Activated T-cell treated with anti-CD3 and anti-CD28 coated beads for 48 hours (primary cell): ENCODE data around the gene ZNF362.
"Not testable (repeated sequence)": the region's sequence is repeated elsewhere in the genome, so short reads cannot be mapped to it uniquely, and the experiment has no call there.

Source experiments
- DNase-seq: peaks from one replicate; pipeline ENCODE4 v3.0.0-alpha.2; 2020; ENCODE audit warnings: low read depth

The ZNF362 gene

GRCh38 chr1:33287317-33287716 is 31.0 kb downstream of the ZNF362 start:
- DNase-seq, result no peak

- DNase-seq, result no peak
Measured at GRCh38 chr1:33288976-33289857, 32.9 kb downstream of the ZNF362 start.

- no peak for DNase-seq
Measured at GRCh38 chr1:33289858-33290154, 33.5 kb downstream of the ZNF362 start.

GRCh38 chr1:33290615-33291014 is 34.3 kb downstream of the ZNF362 start:
- not testable (repeated sequence) for DNase-seq

GRCh38 chr1:33292726-33293340 is 36.5 kb downstream of the ZNF362 start:
- DNase-seq, result no peak

GRCh38 chr1:33294071-33295010 is 38.0 kb downstream of the ZNF362 start:
- no peak for DNase-seq

GRCh38 chr1:33295023-33295422 is 38.7 kb downstream of the ZNF362 start:
- DNase-seq, result no peak

- peak; percentile 76 for DNase-seq
Measured at GRCh38 chr1:33295450-33296081, 39.3 kb downstream of the ZNF362 start.

GRCh38 chr1:33296082-33296458 is 39.8 kb downstream of the ZNF362 start:
- DNase-seq, result no peak

GRCh38 chr1:33296824-33297223 is 40.5 kb downstream of the ZNF362 start:
- no peak for DNase-seq

- DNase-seq, result no peak
Measured at GRCh38 chr1:33297911-33298622, 41.8 kb downstream of the ZNF362 start.

GRCh38 chr1:33298623-33299277 is 42.5 kb downstream of the ZNF362 start:
- peak; percentile 58 for DNase-seq

GRCh38 chr1:33299461-33300155 is 43.3 kb downstream of the ZNF362 start:
- DNase-seq, result no peak

GRCh38 chr1:33300673-33301072 is 44.4 kb downstream of the ZNF362 start:
- DNase-seq, result no peak

GRCh38 chr1:33301273-33301984 is 45.1 kb downstream of the ZNF362 start:
- no peak for DNase-seq

GRCh38 chr1:33302325-33302724 is 46.0 kb downstream of the ZNF362 start:
- DNase-seq, result no peak

- no peak for DNase-seq
Measured at GRCh38 chr1:33305016-33305415, 48.7 kb downstream of the ZNF362 start.

GRCh38 chr1:33305816-33306652 is 49.7 kb downstream of the ZNF362 start:
- DNase-seq, result no peak
